Uterus (tissue), 4 donors: Measurements from ENCODE around the gene SIK2. TPM values are rescaled to one million over a fixed set of nuclear protein-coding genes. Genes with fewer than 3 reads are reported as not detected.

Experiments
- DNase-seq, 2 donors: peaks; one replicate each; pipeline ENCODE4 v3.0.0-alpha.2; 2019 to 2020
- H3K27ac ChIP-seq, 2 donors: fragments of 200-600 bp; sonication (generic); 1 replicate in 1 of 2; 2 replicates in 1 of 2; pipeline ENCODE4 v1.5.1; 2016 to 2018
- H3K27me3 ChIP-seq, 2 donors: fragments of 200-600 bp; sonication (generic); one replicate each; pipeline ENCODE4 v1.5.1; 2018 to 2019; ENCODE audit warnings: control low read depth in 1 of 2
- H3K36me3 ChIP-seq, 2 donors: fragments of 200-600 bp; sonication (generic); one replicate each; pipeline ENCODE4 v1.5.1; 2019; ENCODE audit warnings: control low read depth in 1 of 2
- H3K4me1 ChIP-seq, 2 donors: fragments of 200-600 bp; sonication (generic); one replicate each; pipeline ENCODE4 v1.5.1; 2018 to 2019; ENCODE audit warnings: control low read depth in 1 of 2
- H3K4me3 ChIP-seq, 2 donors: fragments of 200-600 bp; sonication (generic); 1 replicate in 1 of 2; 2 replicates in 1 of 2; pipeline ENCODE4 v1.5.1; 2018 to 2019; ENCODE audit warnings: mild to moderate bottlenecking in 1 of 2
- H3K9me3 ChIP-seq, 2 donors: fragments of 200-600 bp; sonication (generic); one replicate each; pipeline ENCODE4 v1.5.1; 2019; ENCODE audit warnings: control low read depth in 1 of 2
- CTCF ChIP-seq, 4 experiments: fragments of 200-600 bp in 2 of 4; fragments of 450-650 bp in 2 of 4; sonication (generic) in 2 of 4; IDR thresholded peaks; one replicate each; pipeline ENCODE4 v1.5.1; 2016 to 2019; ENCODE audit warnings: antibody characterized with exemption in 4 of 4, mild to moderate bottlenecking in 2 of 4, moderate library complexity in 1 of 4
- POLR2A ChIP-seq, 2 donors: fragments of 450-650 bp; IDR thresholded peaks; one replicate each; pipeline ENCODE4 v1.6.1; 2016; ENCODE audit warnings: antibody characterized with exemption in 2 of 2, mild to moderate bottlenecking in 1 of 2, moderate library complexity in 1 of 2
- intact Hi-C: fragments of 100-400 bp; cut with DNase I; formaldehyde crosslinking; loops from one replicate; pipeline ENCODE4 v1.15.1; 2023; ENCODE audit warnings: low total_unique reads
- total RNA-seq, 4 donors: library from RNA; depleted of rRNA in 3 of 4; stranded (reverse); fragments of >200 nt in 3 of 4; gene quantifications; one replicate each; pipeline versions ENCODE4 v1.1.0 to v1.2.4, GENCODE V29; 2014 to 2023
- donor health status: DM: yes; HTN: yes; CAD: no.

SIK2 gene
- total RNA-seq, 4 donors from 2014 or later: 11.5 to 27.7 (median 16.7) TPM

- Histone ChIP-seq H3K36me3 (no peaks in the 10 kb centered on the region), H3K27ac (peak overlapping the region in 1 of 2 donors; percentile 98), H3K4me3 (peak overlapping the region; percentile 2 to 87), H3K9me3 (no peaks in the 10 kb centered on the region), H3K27me3 (no peaks in the 10 kb centered on the region), H3K4me1 (no peaks in the 10 kb centered on the region)
- intact Hi-C loops: loop anchor here (5.0 kb wide), 1 partner anchor 163 kb away; the partner anchor contains the start of gene PPP2R1B
- no peak for DNase-seq
- TF ChIP-seq CTCF (IDR thresholded peaks at IDR 0.05) (peak; percentile 46 to 62 (median 60)), POLR2A (IDR thresholded peaks at IDR 0.05) (no peak)
Measured at GRCh38 chr11:111604392-111605009, 2.3 kb downstream of the SIK2 start.

- no peak overlapping the region for H3K4me3 ChIP-seq
- H3K9me3 ChIP-seq: no peaks in the 10 kb centered on the region
- no peak for TF ChIP-seq POLR2A (IDR thresholded peaks at IDR 0.05)
- TF ChIP-seq CTCF (IDR thresholded peaks at IDR 0.05): no peak
- no peak for DNase-seq
- no peaks in the 10 kb centered on the region for H3K27me3 ChIP-seq
- intact Hi-C loops: no loop called here
- no peak overlapping the region for H3K27ac ChIP-seq
- no peaks in the 10 kb centered on the region for H3K4me1 ChIP-seq
- H3K36me3 ChIP-seq: no peaks in the 10 kb centered on the region
Measured at GRCh38 chr11:111605681-111606080, 3.4 kb downstream of the SIK2 start.

- intact Hi-C loops: no loop called here
- no peak for TF ChIP-seq CTCF (IDR thresholded peaks at IDR 0.05)
- no peak for TF ChIP-seq POLR2A (IDR thresholded peaks at IDR 0.05)
- no peaks in the 10 kb centered on the region for H3K27me3 ChIP-seq
- H3K27ac ChIP-seq: no peak overlapping the region
- no peaks in the 10 kb centered on the region for H3K9me3 ChIP-seq
- no peak overlapping the region for H3K4me3 ChIP-seq
- no peak for DNase-seq
- H3K36me3 ChIP-seq: no peaks in the 10 kb centered on the region
- H3K4me1 ChIP-seq: no peaks in the 10 kb centered on the region
Measured at GRCh38 chr11:111606986-111607385, 4.7 kb downstream of the SIK2 start.

- H3K4me1 ChIP-seq: no peaks in the 10 kb centered on the region
- DNase-seq: no peak
- H3K27ac ChIP-seq: no peak overlapping the region
- no peaks in the 10 kb centered on the region for H3K36me3 ChIP-seq
- TF ChIP-seq POLR2A (IDR thresholded peaks at IDR 0.05) (no peak), CTCF (IDR thresholded peaks at IDR 0.05) (no peak)
- H3K4me3 ChIP-seq: no peak overlapping the region
- no peaks in the 10 kb centered on the region for H3K27me3 ChIP-seq
- intact Hi-C loops: no loop called here
- H3K9me3 ChIP-seq: no peaks in the 10 kb centered on the region
Measured at GRCh38 chr11:111607751-111608150, 5.5 kb downstream of the SIK2 start.

GRCh38 chr11:111612224-111612623 is 10.0 kb downstream of the SIK2 start:
- intact Hi-C loops: no loop called here
- TF ChIP-seq POLR2A (IDR thresholded peaks at IDR 0.05): no peak
- no peak for TF ChIP-seq CTCF (IDR thresholded peaks at IDR 0.05)
- no peak overlapping the region for H3K4me3 ChIP-seq
- no peak for DNase-seq
- no peaks in the 10 kb centered on the region for H3K27me3 ChIP-seq
- no peaks in the 10 kb centered on the region for H3K9me3 ChIP-seq
- H3K36me3 ChIP-seq: no peaks in the 10 kb centered on the region
- no peaks in the 10 kb centered on the region for H3K4me1 ChIP-seq
- no peak overlapping the region for H3K27ac ChIP-seq
